ENCODE results near the gene CEBPE.

Gene CEBPE

GRCh38 chr14:23071921-23072539 lies 47.0 kb downstream of the CEBPE start:
- no peak for TF ChIP-seq CTCF (IDR thresholded peaks at IDR 0.05)

GRCh38 chr14:23071244-23071920 lies 47.7 kb downstream of the CEBPE start:
- no peak for TF ChIP-seq CTCF (IDR thresholded peaks at IDR 0.05)

GRCh38 chr14:23070262-23071129 lies 48.6 kb downstream of the CEBPE start:
- no peak for TF ChIP-seq CTCF (IDR thresholded peaks at IDR 0.05)

GRCh38 chr14:23069413-23069806 lies 49.6 kb downstream of the CEBPE start:
- TF ChIP-seq CTCF (IDR thresholded peaks at IDR 0.05), result no peak

- TF ChIP-seq CTCF (IDR thresholded peaks at IDR 0.05), result peak; percentile 99
These were observed 50.2 kb downstream of the CEBPE start for GRCh38 chr14:23068789-23069412.

- no peak for TF ChIP-seq CTCF (IDR thresholded peaks at IDR 0.05)
These were observed 50.9 kb downstream of the CEBPE start for GRCh38 chr14:23067847-23068788.
